ENCODE results near the gene ADD2. TPM values are rescaled to one million over a fixed set of nuclear protein-coding genes. Genes with fewer than 3 reads are reported as not detected.
"Not testable (repeated sequence)": the region's sequence is repeated elsewhere in the genome, so short reads cannot be mapped to it uniquely, and the experiment has no call there.

ADD2 gene, protein sequence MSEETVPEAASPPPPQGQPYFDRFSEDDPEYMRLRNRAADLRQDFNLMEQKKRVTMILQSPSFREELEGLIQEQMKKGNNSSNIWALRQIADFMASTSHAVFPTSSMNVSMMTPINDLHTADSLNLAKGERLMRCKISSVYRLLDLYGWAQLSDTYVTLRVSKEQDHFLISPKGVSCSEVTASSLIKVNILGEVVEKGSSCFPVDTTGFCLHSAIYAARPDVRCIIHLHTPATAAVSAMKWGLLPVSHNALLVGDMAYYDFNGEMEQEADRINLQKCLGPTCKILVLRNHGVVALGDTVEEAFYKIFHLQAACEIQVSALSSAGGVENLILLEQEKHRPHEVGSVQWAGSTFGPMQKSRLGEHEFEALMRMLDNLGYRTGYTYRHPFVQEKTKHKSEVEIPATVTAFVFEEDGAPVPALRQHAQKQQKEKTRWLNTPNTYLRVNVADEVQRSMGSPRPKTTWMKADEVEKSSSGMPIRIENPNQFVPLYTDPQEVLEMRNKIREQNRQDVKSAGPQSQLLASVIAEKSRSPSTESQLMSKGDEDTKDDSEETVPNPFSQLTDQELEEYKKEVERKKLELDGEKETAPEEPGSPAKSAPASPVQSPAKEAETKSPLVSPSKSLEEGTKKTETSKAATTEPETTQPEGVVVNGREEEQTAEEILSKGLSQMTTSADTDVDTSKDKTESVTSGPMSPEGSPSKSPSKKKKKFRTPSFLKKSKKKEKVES
- 16.3 and 24.3 TPM in 2 replicates for total RNA-seq (2014; rRNA removed; shearing (Covaris generic))

DNA sequence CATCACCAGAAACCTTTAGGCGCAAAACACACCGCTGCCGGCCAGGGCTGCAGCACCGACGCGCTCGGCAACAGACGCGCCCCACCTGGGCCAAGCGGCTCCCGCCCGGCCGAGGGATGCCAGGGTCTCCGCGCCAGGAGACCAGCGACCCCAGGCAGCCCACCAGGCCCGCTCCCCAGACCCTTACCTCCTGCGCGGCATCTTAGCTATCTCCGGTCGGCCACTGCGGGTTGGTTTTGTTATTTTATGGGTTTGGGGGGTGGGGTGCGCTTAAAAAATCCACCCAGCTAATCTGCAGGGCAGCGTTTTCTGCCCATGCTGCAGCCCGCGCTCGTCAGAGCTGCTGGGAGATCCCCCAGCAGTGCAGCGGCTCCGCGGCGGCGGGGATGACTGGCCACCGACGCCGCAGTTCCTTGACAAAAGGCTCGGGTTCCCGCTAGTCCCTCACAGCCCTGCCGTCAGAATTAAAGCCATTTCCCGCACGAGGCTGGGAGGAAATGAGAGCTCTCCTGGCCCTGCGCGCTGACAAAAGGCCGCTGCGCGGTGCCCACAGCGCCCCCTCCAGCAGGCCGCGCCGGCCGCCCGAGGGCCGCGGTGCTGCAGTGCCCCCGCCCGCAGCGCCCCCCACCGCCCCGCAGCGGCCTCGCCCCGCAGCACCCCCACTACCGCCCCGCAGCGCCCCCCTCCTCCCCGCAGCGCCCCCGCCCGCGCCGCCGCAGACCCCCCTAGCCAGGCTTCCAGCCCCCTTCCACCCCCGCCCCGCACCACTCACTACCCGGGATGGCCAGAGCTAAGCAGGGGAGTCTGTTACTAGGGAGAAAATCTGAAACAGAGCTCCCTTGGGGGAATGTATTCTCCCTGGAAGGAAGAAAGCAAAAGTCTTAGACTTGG lies at the start of gene ADD2:
ADD2 (minus strand) TSS at position 502 of the 891 bp plus-strand sequence. CDS start 61,792 bp downstream, outside the sequence.
- DNase-seq (ENCODE audit: low spot score): peak; percentile 51

DNA sequence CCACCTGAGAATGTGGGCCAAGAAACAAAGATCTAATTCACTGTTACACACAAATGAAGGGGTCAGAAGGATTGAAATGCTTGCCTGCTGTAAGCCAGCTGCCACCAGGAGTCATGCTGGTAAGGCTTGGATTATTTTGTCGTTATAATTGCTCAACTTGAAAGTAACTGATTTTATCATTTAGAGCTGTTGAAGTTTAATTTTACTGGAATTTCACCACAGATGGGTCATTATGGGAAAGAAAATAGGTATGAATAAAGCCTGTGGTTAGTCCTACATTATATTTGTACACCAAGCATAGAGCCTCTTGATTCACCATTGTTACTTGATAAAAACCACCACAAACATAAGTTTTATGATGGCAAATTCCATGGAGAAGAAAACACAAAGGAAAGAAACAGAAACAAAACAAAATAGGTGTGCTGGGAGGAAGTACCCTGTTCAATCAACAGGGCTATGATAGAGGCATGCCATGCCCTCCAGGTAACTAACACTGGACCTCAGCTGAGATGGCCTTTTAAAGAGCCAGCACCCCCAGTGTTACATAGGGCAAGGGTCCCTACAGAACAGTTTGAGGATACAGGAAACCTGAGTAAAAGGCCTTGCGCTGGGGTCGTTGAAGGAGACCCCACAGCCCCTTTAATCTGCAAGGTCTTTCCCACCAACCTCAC lies 49.4 kb upstream of the ADD2 start:
- DNase-seq (ENCODE audit: low spot score): no peak

DNA sequence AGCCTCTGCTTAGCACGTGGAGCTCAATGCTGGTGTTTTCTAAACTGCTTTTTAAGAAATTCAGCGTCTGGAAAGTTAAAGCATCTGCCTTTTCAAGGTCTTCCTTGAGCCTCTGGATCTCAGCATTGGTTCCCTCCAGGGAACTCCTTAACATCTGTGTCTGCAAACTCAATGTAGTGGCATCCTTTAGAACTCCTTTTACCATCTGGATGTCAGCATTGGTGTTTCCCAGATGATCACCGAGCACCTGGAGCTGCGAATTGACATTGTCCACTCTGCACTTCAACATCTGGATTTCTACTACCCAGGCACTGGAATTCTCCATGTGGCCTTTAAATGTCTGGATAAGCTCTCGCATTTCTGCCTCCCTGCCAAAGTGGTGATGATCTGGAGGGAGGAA lies 48.7 kb upstream of the ADD2 start:
- DNase-seq (ENCODE audit: low spot score): no peak

DNA sequence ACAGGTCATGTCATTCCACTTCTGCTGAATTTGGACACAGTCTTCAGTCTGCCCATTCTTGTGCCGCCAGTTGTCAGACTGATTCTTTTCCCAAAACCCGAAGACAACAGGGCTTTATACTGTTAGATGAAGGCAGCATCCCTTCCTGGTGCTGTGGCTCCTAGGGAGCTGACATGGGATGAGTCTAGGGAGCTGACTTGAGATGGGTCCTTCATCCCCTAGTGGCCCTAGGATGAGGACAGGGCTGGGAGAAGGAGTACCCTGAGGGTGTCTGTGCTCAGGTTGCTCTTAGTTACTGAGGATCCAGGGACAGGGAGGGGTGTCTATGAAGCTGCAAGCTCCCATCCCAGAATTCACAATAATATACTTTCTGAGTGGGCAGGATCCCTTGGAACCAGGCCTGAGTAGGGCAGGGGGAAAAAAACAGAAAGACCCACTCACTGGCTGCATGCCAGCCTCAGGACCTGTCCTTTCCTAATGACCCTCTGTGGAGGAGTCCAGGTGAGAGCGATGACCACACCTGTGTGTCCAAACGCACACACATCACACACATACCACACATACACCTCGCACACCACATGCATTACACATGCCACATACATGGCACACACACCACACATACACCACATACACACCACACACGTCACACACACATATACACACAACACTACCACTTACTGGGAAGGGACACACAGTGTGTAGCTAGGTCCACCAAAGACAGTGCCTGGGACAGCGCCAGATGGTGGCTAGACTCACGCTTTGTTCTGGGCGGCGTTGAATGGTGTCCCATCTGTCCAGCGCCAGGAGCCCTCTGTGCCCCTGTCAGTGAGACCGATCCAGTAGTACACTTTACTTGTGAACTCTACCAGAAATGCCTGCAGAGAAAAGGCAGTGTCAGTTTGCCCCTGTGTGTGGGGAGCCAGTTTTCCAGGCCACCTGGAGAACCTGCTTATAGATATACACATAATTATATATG lies 41.3 kb upstream of the ADD2 start:
- no peak for DNase-seq (ENCODE audit: low spot score)

DNA sequence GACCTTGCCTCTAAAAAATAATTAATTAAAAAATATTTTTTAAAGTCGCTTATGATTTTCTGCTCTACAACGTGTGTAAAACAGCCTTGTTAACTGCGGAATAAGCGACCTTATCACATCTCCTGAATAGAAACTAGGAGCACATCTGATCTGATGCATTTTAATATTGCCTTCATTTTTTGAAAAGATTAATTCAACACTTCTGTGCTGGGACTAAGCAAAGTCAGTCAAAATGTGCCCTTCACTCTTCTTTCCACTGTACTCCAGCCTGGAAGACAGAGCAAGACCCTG lies 39.8 kb upstream of the ADD2 start:
- DNase-seq (ENCODE audit: low spot score): no peak

DNA sequence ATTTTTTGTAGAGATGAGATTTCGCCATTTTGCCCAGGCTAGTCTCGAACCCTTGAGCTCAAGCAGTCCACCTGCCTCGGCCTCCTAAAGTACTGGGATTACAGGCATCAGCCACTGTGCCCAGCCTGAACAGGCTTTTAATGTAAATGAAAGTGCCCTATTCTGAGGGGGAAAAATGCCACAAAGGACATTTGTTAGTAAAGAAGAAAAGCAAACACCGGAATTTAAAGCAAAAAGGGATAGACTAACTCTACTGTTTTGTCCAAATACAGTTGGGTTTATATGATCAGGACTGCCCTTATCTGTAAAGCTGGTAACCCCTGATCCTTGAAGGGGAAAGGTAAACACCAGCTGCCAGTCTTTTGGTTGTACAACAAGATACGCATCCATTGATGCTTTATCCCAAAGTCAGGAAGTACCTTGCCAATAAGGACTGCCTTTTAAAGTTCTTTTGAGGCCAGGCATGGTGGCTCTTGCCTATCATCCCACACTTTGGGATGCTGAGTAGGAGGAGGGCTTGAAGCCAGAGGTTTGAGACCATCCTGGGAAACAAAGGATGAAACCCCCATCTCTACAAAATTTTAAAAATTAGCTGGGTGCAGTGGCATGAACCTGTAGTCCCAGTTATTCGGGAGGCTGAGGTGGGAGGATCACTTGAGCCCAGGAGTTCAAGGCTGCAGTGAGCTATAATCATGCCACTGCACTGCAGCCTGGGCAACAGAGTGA lies 39.3 kb upstream of the ADD2 start:
- no peak for DNase-seq (ENCODE audit: low spot score)

DNA sequence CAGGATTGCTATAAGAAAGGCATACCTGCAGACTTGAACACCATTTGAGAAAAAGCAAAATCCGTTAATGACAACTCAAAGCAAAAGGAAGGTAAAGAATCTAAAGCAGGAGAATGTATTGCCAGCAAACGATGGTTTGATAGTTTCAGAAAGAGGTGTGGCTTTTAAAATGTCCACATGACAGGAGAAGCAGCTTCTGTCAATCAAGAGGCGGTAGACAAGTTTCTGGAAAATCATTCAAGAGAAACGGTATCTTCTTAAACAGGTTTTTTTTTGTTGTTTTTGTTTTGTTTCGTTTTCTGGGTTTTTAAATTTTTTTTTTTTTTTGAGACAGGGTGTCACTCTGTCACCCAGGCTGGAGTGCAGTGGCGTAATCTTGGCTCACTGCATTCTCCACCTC lies 38.6 kb upstream of the ADD2 start:
- no peak for DNase-seq (ENCODE audit: low spot score)

DNA sequence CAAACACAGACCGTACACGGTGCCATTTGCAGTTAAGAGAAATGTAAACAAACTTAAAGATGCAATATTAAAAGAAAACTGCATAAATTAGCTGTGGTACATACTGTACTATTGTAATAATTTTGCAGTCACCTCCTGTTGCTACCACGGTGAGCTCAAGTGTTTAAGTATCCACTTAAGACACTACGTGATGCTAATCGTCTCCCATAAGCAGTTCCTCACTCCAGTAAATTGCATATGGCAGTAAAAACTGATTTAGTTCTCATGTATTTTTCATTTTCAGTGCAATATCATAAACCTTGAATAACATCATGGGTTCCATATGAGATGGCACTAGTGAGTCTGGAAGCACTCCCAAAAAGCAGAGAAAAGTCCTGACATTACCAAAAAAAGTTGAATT lies 38.0 kb upstream of the ADD2 start:
- no peak for DNase-seq (ENCODE audit: low spot score)

DNA sequence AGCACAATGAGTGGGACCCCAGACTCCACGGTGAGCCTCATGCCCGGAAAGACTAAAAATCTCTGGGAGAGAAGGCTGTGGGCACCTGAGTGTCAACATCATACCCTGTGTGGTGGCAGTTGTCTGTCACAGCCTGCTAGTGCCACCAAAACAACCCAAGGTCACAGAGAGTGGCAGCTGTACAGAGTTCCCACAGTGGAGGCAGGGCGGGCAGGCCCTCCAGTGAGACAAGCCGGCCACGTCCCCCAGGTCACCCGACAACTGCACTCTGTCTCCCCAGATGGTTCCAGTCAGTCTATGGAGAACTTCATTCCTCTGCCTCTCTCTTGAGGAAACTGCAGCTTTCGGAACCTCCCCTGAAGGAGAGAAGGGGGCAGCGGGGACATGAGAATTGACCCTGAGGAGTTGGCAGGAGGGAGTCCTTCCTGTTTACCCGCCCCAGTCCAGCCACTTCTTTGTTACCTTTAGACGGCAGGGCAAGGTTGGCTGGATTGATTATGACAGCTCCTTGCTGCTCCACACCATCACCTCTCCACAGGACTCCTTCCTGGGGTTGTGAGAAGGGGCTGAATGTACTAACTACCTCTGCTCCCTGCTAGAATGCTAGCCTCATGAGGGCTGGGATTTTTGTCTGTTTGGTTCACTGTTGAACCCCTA lies 33.7 kb upstream of the ADD2 start:
- no peak for DNase-seq (ENCODE audit: low spot score)

DNA sequence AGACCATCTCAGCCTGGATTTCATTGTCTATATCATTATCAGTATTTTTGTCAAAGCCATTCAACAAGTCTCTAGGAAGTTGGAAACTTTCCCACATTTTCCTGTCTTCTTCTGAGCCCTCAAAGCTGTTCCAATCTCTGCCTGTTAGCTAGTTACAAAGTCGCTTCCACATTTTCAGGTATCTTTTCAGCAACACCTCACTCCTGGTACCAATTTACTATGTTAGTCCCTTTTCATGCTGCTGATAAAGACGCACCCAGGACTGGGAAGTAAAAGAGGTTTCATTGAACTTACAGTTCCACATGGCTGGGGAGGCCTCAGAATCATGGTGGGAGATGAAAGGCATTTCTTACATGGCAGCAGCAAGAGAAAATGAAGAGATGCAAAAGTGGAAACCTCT lies 31.7 kb upstream of the ADD2 start:
- DNase-seq (ENCODE audit: low spot score): no peak

DNA sequence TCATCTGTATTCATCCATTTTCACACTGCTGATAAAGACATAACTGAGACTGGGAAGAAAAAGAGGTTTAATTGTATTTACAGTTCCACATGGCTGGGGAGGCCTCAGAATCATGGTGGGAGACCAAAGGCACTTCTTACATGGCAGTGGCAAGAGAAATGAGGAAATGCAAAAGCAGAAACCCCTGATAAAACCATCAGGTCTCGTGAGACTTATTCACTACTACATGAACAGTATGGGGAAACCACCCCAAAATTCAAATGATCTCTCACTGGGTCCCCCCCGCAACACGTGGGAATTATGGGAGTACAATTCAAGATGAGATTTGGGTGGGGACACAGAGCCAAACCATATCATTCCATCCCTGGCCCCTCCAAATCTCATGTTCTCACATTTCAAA lies 30.0 kb upstream of the ADD2 start:
- not testable (repeated sequence) for DNase-seq (ENCODE audit: low spot score)

DNA sequence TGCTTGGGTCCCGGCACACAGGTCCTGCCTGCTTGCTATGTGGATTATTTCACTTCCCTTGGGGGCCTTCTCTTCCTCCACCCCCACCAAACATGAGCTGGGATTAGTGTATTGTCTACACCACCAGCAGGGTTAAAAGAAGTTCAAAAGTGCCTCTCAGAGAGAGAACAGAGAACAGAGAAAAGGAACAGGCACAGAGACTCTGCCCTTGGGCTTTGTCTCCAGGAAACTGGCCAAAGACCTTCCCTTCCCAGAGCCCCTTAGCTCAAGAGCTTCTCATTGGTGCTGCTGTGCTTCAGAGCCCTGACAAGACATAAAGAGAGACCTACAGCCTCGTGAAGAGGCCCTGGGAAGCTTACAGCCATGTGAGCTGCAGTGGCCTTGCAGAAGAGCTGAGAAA lies 29.5 kb upstream of the ADD2 start:
- no peak for DNase-seq (ENCODE audit: low spot score)

DNA sequence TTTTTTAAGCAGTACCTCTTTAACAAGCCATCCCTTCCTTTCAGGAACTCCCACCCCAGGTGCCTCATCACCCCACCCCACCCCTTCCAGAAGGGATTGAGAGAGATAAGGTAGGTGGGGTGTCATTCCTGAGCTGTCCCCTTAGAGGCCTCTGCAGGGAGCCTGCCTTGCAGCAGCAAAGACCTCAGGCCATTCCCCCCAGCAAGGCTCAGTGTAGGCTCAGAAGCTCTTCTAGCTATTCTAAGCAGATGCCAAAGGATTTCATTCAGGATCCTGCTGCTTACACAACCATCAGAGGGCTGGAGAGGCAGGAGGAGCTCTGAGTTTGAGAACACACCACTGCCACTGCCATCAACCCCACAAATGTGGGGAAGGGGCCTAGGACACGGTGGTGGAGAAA lies 28.3 kb upstream of the ADD2 start:
- no peak for DNase-seq (ENCODE audit: low spot score)

DNA sequence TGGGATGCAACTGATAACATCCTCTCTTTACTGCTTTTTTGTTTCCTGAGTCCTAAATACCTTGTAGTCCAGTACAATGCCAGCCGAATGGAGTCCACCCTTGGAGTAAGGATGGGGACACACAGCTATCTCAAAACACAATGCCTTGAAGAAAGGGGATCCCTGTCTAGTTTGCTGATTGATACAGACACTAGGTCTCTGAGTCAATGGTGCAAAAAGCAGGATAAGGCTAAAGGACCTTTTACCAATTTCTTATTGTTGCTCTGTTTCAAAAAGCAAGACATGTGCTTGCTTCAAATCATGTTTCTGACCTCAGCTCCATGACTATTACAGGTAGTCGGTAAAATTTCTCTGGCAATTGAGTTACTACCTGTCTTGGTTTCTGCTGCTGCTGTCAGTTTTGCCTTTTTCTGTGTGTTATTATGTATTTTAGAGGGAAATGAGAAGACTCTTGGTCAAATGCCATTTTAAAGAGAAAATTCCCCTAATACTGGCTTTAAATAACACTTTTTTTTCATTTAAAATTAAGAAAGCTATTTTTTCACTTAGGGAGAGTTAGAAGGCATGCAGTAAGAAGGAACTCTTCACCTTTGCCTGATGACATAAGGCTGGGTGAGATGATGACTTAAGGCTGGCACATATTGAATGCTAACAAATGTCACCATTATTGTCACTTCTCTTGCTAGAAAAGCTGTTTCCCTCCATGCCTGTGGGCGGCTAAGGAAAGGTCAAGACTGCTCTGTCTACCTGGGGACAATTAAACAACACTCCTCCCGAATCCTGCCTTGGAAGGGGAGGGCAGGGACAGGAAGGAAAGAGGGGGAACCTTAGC lies 27.4 kb upstream of the ADD2 start:
- DNase-seq (ENCODE audit: low spot score): no peak

DNA sequence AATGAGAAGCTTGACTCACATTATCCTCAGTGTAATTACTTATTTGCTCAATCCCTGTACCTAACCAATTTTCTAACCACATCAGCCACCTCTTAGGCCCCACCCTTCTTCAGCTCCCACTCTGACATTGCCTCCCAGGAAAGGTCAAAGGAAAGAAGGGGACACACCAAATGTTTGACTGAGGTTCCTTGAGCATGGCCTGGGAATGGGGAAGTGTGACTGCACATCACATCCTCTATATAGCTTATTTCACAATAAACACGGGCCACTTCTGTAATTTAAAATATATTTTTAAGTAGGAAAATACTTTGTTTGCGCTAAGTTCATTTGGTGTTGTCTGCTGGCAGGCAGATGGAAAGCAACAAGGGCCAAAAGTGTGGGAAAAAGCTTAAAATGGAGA lies 25.4 kb upstream of the ADD2 start:
- DNase-seq (ENCODE audit: low spot score): no peak

DNA sequence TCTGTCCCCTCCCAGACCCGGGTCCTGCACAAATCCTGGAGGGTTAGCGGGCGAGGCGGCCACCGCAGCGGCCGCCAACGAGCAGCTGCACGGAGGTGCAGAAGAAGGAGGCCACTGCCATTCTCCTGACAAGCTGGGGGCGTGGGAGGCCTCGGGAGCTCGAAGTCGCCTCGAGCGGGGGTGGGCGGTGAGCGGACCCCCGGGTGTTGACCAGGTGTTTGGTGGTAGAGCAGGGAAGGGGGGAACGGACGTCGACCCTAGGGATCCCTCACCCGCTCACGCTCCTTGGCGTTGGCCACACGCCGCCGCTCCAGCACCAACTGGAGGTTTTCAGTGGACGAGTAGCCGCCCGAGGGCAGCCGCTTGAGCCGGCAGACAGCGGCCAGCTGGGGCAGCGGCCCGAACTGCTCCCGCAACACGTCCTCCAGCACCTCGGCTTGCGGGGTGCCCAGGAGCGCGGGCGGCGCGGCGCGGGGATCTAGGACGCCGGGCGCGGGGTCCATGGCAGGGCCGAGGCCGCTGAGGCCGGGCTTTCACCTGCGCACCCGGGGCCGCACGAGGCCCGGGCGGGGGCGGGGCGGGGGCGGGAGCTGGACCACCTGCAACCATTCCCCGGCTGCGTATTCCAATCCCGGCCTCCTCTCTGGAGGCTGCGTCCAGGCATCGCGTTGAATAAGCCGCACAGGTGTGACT lies 22.3 kb upstream of the ADD2 start, which contains the start of gene FIGLA:
FIGLA (minus strand) TSS at position 508 of the 693 bp plus-strand sequence; CDS start at position 503, 5 bp downstream.
- no peak for DNase-seq (ENCODE audit: low spot score)

DNA sequence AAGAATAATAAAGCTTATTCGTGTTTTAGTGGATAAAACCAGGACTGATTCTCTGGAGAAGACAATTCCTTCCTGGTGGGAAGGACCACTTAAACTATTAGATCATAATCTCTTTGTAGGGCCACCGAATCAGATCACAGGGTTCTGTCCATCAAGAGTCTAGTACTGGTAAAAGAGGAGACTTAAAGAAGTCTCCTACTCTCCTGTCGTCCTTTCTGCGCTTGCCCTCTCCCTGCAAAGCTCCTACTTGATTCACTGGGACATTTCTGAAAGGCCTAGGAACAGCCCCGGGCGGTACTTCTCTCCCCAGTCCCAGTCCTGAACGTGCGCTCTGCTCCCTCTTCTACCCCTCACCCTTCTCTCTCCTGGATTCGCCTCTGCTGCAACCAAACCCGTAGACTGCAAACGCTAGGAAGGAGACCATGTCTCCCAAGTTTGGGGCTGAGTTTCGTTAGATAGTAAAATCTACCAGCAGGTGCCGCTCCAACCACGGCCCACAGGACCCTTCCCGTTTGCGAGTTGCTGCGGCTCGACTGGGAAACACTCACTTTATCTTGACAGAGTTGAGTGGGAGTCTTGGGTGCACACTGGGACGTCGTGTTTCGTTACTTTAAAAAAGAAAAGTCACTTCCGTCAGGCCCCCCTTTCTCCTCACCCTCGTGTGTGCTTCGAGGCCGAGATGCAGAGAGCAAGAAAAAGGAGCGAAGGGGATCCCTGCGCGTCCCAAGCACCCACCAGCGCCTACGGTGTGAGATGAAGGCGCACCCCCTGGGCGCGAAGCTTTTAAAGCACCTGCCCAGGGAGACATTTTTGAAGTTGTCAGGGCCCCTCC lies 21.5 kb upstream of the ADD2 start:
- peak; percentile 43 for DNase-seq (ENCODE audit: low spot score)

Data from H4 (cell line).